Breast epithelium (tissue), 4 donors: Measurements from ENCODE around the gene RASAL1. TPM values are rescaled to one million over a fixed set of nuclear protein-coding genes. Genes with fewer than 3 reads are reported as not detected.
"Not testable (repeated sequence)": the region's sequence is repeated elsewhere in the genome, so short reads cannot be mapped to it uniquely, and the experiment has no call there.

Source experiments
- DNase-seq, 2 donors: peaks; one replicate each; pipeline ENCODE4 v3.0.0-alpha.2; 2019; ENCODE audit warnings: low spot score in 2 of 2
- H3K27ac ChIP-seq, 2 donors: fragments of 200-600 bp; sonication (generic) in 1 of 2; one replicate each; pipeline ENCODE4 v1.5.1; 2016 to 2019; ENCODE audit warnings: mild to moderate bottlenecking in 1 of 2
- H3K27me3 ChIP-seq, 2 donors: fragments of 200-600 bp; sonication (generic) in 1 of 2; one replicate each; pipeline versions ENCODE4 v1.5.1 to v1.6.0; 2017 to 2019; ENCODE audit warnings: control low read depth in 1 of 2, mild to moderate bottlenecking in 1 of 2
- H3K36me3 ChIP-seq: fragments of 200-600 bp; one replicate; pipeline ENCODE4 v1.5.1; 2019
- H3K4me1 ChIP-seq, 2 donors: fragments of 200-600 bp; sonication (generic); one replicate each; pipeline ENCODE4 v1.5.1; 2016 to 2019; ENCODE audit warnings: control low read depth in 1 of 2
- H3K4me3 ChIP-seq, 3 donors: fragments of 200-600 bp; sonication (generic); 1 replicate in 2 of 3; 2 replicates in 1 of 3; pipeline ENCODE4 v1.5.1; 2016 to 2019; ENCODE audit warnings: mild to moderate bottlenecking in 3 of 3, moderate library complexity in 2 of 3
- H3K9me3 ChIP-seq, 2 donors: fragments of 200-600 bp; sonication (generic) in 1 of 2; one replicate each; pipeline ENCODE4 v1.5.1; 2016 to 2019; ENCODE audit warnings: control low read depth in 1 of 2
- CTCF ChIP-seq, 3 donors: fragments of 450-650 bp; IDR thresholded peaks; one replicate each; pipeline ENCODE4 v1.5.1; 2016 to 2017; ENCODE audit warnings: antibody characterized with exemption in 3 of 3, mild to moderate bottlenecking in 3 of 3, moderate library complexity in 3 of 3
- POLR2A ChIP-seq: fragments of 450-650 bp; IDR thresholded peaks from one replicate; pipeline ENCODE4 v1.6.1; 2016; ENCODE audit warnings: antibody characterized with exemption, mild to moderate bottlenecking, moderate library complexity
- POLR2AphosphoS5 ChIP-seq, 3 donors: sonication (generic); formaldehyde crosslinking; IDR thresholded peaks; one replicate each; pipeline ENCODE4 v1.6.1; 2017; ENCODE audit warnings: antibody characterized with exemption in 3 of 3
- intact Hi-C: fragments of 100-400 bp; cut with DNase I; formaldehyde crosslinking; loops from one replicate; pipeline ENCODE4 v1.15.1; 2023; ENCODE audit warnings: low total_unique reads
- total RNA-seq, 3 donors: library from RNA; depleted of rRNA; stranded (reverse); fragments of >200 nt; gene quantifications; one replicate each; pipeline ENCODE4 v1.1.0, GENCODE V29; 2016

Gene RASAL1
- total RNA-seq, 3 donors from 2014 or later, result 1.3 to 6.7 TPM; not detected in 1

GRCh38 chr12:113144806-113145205 is 9.2 kb upstream of the RASAL1 start:
- TF ChIP-seq POLR2A (no peak), POLR2AphosphoS5 (IDR thresholded peaks at IDR 0.05) (no peak), CTCF (IDR thresholded peaks at IDR 0.05) (no peak)
- H3K36me3 ChIP-seq, result no peaks in the 10 kb centered on the region
- no peak overlapping the region for H3K27ac ChIP-seq
- H3K9me3 ChIP-seq, result no peaks in the 10 kb centered on the region
- intact Hi-C loops, result no loop called here
- H3K4me1 ChIP-seq, result peaks cover 0 to 6% of the 10 kb centered on the region in 2 donors
- H3K27me3 ChIP-seq, result no peaks in the 10 kb centered on the region
- DNase-seq, result no peak
- no peak overlapping the region for H3K4me3 ChIP-seq

- H3K4me3 ChIP-seq, result no peak overlapping the region
- intact Hi-C loops, result no loop called here
- H3K27me3 ChIP-seq, result no peaks in the 10 kb centered on the region
- no peaks in the 10 kb centered on the region for H3K36me3 ChIP-seq
- H3K9me3 ChIP-seq, result no peaks in the 10 kb centered on the region
- H3K4me1 ChIP-seq, result peaks cover 0 to 6% of the 10 kb centered on the region in 2 donors
- no peak for TF ChIP-seq POLR2AphosphoS5 (IDR thresholded peaks at IDR 0.05)
- no peak for TF ChIP-seq POLR2A
- H3K27ac ChIP-seq, result no peak overlapping the region
- DNase-seq, result no peak
Observed at GRCh38 chr12:113143959-113144358, 8.4 kb upstream of the RASAL1 start.

GRCh38 chr12:113142886-113143332 is 7.3 kb upstream of the RASAL1 start:
- Histone ChIP-seq H3K4me3 (no peak overlapping the region), H3K9me3 (no peaks in the 10 kb centered on the region), H3K4me1 (peaks cover 0 to 6% of the 10 kb centered on the region in 2 donors), H3K36me3 (no peaks in the 10 kb centered on the region), H3K27ac (peak overlapping the region; percentile 75 to 88), H3K27me3 (no peaks in the 10 kb centered on the region)
- no peak for DNase-seq
- TF ChIP-seq POLR2A (no peak), CTCF (IDR thresholded peaks at IDR 0.05) (no peak), POLR2AphosphoS5 (IDR thresholded peaks at IDR 0.05) (no peak)
- intact Hi-C loops, result no loop called here

- intact Hi-C loops, result no loop called here
- Histone ChIP-seq H3K4me1 (peaks cover 0 to 6% of the 10 kb centered on the region in 2 donors), H3K36me3 (no peaks in the 10 kb centered on the region), H3K27ac (peak overlapping the region; percentile 75 to 88), H3K4me3 (no peak overlapping the region), H3K9me3 (no peaks in the 10 kb centered on the region), H3K27me3 (no peaks in the 10 kb centered on the region)
- TF ChIP-seq POLR2AphosphoS5 (IDR thresholded peaks at IDR 0.05), result peak in 1 of 3 donors; percentile 15
- TF ChIP-seq CTCF (IDR thresholded peaks at IDR 0.05), result no peak
- no peak for TF ChIP-seq POLR2A
- peak in 1 of 2 donors; percentile 88 for DNase-seq
Observed at GRCh38 chr12:113142173-113142885, 6.8 kb upstream of the RASAL1 start.

GRCh38 chr12:113141716-113142115 is 6.2 kb upstream of the RASAL1 start:
- H3K27ac ChIP-seq, result peak overlapping the region; percentile 75 to 88
- H3K9me3 ChIP-seq, DNase-seq, H3K27me3 ChIP-seq, H3K36me3 ChIP-seq, intact Hi-C loops, H3K4me1 ChIP-seq, H3K4me3 ChIP-seq: not testable (repeated sequence)

- H3K27me3 ChIP-seq, result peaks cover 0 to 7% of the 10 kb centered on the region in 2 donors
- no peak for DNase-seq
- H3K9me3 ChIP-seq, result no peaks in the 10 kb centered on the region
- peaks cover 0 to 6% of the 10 kb centered on the region in 2 donors for H3K4me1 ChIP-seq
- no peak overlapping the region for H3K27ac ChIP-seq
- H3K4me3 ChIP-seq, result no peak overlapping the region
- intact Hi-C loops, result no loop called here
- TF ChIP-seq POLR2AphosphoS5 (IDR thresholded peaks at IDR 0.05), result no peak
- TF ChIP-seq POLR2A, result no peak
- no peak for TF ChIP-seq CTCF (IDR thresholded peaks at IDR 0.05)
- no peaks in the 10 kb centered on the region for H3K36me3 ChIP-seq
Observed at GRCh38 chr12:113140706-113141105, 5.1 kb upstream of the RASAL1 start.
